SK-N-SH (cell line): ENCODE results near the gene BPNT1.

Experiments
- CHD2 ChIP-seq: fragments of 150-350 bp; IDR thresholded peaks from 2 replicates; pipeline ENCODE4 v1.6.1; 2018; ENCODE audit warnings: low read length; ENCODE audit not compliant: partially characterized antibody
- FOSL2 ChIP-seq: IDR thresholded peaks from 2 replicates; pipeline ENCODE4 v1.4.0; 2012; ENCODE audit warnings: low read depth, mild to moderate bottlenecking, moderate library complexity, borderline replicate concordance
- JUND ChIP-seq: IDR thresholded peaks from 2 replicates; pipeline ENCODE4 v1.4.0; 2012
- MEF2A ChIP-seq: IDR thresholded peaks from 2 replicates; pipeline ENCODE4 v1.4.0; 2012; ENCODE audit warnings: low read depth, borderline replicate concordance
- POLR2AphosphoS5 ChIP-seq: IDR thresholded peaks from 2 replicates; pipeline ENCODE4 v1.6.1; 2012; ENCODE audit warnings: low read depth, low read length
- TCF12 ChIP-seq: IDR thresholded peaks from 2 replicates; pipeline ENCODE4 v1.4.0; 2012
- YY1 ChIP-seq: IDR thresholded peaks from 2 replicates; pipeline ENCODE4 v1.4.0; 2012; ENCODE audit warnings: low read depth, mild to moderate bottlenecking
- TF ChIP-seq, protein P1 (sequence below): fragments of 200-600 bp; sonication (generic); IDR thresholded peaks from 2 replicates; pipeline ENCODE4 v1.6.1; 2017; ENCODE audit warnings: antibody characterized with exemption, mild to moderate bottlenecking, moderate library complexity
- TF ChIP-seq, protein P2 (sequence below): IDR thresholded peaks from 2 replicates; pipeline ENCODE4 v1.4.0; 2012; ENCODE audit warnings: low read depth, borderline replicate concordance
- TF ChIP-seq, protein P3 (sequence below): IDR thresholded peaks from 2 replicates; pipeline ENCODE4 v1.4.0; 2012; ENCODE audit warnings: low read depth

DNA sequence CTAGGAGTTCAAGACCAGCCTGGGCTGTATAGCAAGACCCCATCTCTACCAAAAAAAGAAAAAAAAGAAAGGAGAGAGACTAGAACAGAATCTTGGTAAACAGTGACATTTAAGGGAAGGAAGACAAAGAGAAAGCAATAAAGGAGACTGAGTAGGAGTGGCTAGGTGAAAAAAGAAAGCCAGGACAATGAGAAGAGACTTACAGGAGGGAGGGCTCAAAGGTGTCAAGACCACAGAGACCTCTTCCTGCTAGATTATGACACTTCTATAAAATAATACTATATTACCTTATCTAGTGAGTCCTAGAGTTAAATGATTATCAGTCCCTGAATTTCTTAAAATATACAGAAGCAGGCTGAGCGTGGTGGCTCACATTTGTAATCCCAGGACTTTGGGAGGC is 33.2 kb downstream of the BPNT1 start:
- no peak for TF ChIP-seq TCF12
- no peak for TF ChIP-seq CHD2
- no peak for TF ChIP-seq YY1
- no peak for TF ChIP-seq JUND
- TF ChIP-seq, protein P1, sequence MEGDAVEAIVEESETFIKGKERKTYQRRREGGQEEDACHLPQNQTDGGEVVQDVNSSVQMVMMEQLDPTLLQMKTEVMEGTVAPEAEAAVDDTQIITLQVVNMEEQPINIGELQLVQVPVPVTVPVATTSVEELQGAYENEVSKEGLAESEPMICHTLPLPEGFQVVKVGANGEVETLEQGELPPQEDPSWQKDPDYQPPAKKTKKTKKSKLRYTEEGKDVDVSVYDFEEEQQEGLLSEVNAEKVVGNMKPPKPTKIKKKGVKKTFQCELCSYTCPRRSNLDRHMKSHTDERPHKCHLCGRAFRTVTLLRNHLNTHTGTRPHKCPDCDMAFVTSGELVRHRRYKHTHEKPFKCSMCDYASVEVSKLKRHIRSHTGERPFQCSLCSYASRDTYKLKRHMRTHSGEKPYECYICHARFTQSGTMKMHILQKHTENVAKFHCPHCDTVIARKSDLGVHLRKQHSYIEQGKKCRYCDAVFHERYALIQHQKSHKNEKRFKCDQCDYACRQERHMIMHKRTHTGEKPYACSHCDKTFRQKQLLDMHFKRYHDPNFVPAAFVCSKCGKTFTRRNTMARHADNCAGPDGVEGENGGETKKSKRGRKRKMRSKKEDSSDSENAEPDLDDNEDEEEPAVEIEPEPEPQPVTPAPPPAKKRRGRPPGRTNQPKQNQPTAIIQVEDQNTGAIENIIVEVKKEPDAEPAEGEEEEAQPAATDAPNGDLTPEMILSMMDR, result no peak
- TF ChIP-seq, protein P2, sequence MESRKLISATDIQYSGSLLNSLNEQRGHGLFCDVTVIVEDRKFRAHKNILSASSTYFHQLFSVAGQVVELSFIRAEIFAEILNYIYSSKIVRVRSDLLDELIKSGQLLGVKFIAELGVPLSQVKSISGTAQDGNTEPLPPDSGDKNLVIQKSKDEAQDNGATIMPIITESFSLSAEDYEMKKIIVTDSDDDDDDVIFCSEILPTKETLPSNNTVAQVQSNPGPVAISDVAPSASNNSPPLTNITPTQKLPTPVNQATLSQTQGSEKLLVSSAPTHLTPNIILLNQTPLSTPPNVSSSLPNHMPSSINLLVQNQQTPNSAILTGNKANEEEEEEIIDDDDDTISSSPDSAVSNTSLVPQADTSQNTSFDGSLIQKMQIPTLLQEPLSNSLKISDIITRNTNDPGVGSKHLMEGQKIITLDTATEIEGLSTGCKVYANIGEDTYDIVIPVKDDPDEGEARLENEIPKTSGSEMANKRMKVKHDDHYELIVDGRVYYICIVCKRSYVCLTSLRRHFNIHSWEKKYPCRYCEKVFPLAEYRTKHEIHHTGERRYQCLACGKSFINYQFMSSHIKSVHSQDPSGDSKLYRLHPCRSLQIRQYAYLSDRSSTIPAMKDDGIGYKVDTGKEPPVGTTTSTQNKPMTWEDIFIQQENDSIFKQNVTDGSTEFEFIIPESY, result no peak
- no peak for TF ChIP-seq POLR2AphosphoS5
- TF ChIP-seq, protein P3, sequence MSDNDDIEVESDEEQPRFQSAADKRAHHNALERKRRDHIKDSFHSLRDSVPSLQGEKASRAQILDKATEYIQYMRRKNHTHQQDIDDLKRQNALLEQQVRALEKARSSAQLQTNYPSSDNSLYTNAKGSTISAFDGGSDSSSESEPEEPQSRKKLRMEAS, result no peak
- no peak for TF ChIP-seq FOSL2
- no peak for TF ChIP-seq MEF2A
